GM12873 (cell line): ENCODE results near the gene SOBP.

Experiments
- TF ChIP-seq, protein P1 (sequence below): IDR thresholded peaks from 2 replicates; pipeline ENCODE4 v1.5.1; 2012; ENCODE audit warnings: low read depth, mild to moderate bottlenecking, moderate library complexity, low read length, control low read depth; ENCODE audit not compliant: insufficient read depth; ENCODE audit errors: missing control alignments

Gene SOBP

DNA sequence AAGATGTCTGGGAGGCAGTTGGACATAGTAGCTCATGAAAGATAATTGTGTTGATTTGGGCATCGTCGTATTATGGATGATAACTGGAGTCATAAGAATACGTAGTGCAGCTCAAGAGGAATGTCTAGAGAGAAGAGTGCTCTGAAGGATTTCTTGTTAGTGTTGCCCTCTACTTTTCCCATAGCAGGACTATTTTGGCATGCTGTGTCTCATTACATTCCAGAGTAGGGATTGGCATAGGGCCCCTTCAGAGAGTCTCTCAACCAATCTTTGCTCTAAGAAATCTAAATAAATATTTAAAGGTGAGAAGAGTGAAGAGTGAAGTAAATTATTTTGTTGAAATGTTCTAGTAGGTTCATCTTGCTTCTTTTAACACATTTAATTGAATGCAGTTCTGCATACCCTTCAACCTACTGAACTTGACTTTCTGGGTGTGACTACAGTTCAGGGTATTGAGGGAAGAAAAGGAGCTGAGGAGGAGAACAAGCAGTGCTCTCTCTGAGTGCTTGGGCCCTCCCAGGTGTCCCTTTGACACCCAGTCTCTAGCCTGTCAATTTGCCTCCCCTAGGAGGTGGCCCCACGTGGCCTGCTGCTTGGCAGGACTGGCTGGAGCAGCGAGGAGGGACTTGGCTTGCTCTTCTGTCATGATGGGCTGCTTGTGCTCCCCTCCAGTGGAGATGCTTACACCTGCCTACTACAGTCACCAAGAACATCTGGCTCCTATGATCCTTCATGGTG lies 33.3 kb downstream of the SOBP start:
- TF ChIP-seq, protein P1, sequence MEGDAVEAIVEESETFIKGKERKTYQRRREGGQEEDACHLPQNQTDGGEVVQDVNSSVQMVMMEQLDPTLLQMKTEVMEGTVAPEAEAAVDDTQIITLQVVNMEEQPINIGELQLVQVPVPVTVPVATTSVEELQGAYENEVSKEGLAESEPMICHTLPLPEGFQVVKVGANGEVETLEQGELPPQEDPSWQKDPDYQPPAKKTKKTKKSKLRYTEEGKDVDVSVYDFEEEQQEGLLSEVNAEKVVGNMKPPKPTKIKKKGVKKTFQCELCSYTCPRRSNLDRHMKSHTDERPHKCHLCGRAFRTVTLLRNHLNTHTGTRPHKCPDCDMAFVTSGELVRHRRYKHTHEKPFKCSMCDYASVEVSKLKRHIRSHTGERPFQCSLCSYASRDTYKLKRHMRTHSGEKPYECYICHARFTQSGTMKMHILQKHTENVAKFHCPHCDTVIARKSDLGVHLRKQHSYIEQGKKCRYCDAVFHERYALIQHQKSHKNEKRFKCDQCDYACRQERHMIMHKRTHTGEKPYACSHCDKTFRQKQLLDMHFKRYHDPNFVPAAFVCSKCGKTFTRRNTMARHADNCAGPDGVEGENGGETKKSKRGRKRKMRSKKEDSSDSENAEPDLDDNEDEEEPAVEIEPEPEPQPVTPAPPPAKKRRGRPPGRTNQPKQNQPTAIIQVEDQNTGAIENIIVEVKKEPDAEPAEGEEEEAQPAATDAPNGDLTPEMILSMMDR = no peak

DNA sequence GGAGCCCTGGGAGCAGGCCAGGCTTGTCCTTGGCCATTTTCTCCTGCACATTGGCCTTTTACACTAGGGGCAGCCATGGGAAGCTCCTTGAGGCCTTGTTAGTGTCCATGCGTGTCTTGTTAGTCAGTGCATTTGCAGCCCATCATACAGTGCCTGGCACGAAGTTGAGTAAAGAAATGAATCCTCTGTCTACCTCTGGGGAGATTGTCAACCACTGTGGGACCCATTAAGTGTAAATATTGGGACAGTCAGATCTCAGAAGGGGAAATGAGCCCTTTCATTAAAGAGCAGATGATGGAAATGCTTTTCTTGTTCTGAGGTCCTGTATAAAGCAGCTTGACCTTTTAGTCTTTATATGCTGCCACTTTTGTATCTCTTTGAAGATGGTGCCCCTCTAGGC lies 33.9 kb downstream of the SOBP start:
- TF ChIP-seq, protein P1 = no peak

DNA sequence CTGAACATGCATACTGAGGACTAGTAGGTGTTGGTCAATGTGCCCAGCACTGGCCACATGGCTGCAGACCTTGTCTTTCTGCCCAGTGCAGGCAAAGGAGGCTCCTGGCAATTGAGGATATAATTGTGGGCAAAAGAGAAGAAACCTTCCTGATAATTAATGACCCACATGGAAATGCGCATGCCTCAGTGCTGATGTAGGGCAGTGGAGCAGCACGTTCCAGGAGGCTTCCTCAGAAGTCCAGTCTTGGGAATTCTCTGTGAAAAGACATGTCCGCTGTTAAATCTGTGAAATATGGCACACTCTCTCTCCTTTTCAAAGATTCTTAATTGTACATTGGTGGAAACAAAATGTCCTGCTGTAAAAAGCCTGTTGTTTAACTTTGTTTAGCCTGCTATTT lies 34.7 kb downstream of the SOBP start:
- TF ChIP-seq, protein P1 = no peak

DNA sequence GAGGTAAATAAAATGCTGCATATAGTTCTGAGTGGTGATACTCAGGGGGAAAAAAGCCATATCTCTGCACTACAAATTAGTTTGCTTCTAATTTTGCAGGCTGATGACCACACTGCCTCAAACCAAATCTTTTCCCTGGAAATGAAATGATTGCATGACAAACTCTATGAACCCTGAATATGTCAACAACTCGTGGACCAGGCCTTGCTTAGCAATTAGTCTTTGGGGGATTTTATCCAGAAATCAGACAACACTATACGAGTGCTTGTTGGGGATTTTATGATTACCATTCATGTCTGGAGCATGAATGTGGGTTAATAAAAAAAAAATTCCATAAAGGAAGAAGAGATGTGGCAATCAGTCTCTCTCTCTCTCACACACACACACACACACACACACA lies 42.0 kb downstream of the SOBP start:
- TF ChIP-seq, protein P1 = no peak

DNA sequence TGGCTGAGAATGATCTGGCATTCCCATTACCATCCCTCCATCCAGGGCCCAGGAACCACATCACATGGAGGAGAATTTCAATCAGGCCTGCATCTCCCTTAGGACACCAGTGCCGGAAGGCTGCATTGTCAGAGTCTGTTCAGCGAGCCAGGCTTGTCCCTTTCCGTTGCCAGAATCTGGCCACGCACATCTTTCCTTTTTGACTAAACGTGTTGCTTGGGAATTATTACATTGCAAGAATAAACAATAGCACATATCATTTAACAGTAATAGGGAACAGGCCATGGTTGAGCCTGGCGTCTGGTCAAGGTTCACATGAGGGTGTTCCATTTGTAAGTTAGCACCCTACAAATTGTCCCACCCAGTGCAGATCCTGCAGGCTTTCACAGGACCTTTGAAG lies 42.8 kb downstream of the SOBP start:
- TF ChIP-seq, protein P1 = no peak

DNA sequence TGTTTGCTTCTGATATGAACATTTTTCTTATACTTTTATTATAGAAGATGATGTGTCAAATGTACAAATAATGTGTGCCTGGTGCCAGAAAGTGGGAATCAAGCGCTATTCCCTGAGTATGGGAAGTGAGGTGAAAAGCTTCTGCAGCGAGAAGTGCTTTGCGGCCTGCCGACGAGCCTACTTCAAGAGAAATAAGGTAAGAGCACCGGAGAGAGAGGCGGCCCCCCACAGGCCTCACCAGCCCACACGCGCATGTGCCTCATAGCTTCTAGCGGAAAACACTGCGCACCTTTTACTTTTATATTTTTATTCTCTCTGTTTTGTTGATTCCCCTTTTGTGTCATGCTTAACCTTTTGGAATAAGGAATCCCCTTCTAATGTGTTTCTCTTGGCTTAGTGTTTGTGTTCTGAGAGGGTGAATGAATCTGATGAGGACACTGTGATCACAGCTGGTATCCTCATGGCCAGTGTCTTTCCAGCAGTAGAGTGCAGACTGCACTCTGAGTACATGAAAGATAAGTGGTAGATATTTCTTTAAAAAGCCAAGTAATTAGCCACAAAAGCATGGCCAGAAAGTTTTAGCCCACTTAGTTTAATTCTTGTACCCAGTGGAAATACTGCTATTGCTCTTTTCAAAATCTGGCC lies 43.6 kb downstream of the SOBP start:
- TF ChIP-seq, protein P1 = no peak

DNA sequence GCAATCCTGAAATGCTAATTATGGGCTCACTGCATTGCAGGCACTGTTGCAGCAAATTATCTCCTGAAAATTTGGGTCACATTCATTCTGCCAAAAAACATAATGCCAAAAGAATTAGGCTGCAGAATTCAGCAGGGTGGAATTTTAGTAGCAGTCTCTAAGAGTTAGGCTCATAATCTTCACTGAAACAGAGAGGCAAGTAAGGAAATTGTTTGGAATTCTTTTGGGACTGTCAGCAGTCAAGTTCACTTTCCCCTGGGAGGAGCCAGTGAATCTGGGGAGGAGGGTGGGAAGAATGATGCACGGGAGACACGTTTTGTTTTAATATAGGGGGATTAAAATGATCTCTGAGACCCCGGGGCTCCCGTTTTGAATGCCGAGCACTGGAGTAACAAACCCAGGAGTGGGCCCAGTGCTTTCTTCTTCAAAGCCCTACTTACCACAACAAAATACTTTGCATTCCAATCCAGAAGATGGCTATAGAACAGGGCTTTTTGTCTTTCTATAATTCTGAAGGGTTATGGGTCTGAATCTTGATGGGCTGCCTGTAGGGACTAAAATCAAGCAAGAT lies 44.7 kb downstream of the SOBP start:
- TF ChIP-seq, protein P1 = no peak
